ENCODE data around the gene CRY2.
"Not testable (repeated sequence)": the region's sequence is repeated elsewhere in the genome, so short reads cannot be mapped to it uniquely, and the experiment has no call there.

CRY2 gene

GRCh38 chr11:45880772-45881570 is 33.7 kb downstream of the CRY2 start:
- DNase-seq: no peak

GRCh38 chr11:45881708-45882368 is 34.6 kb downstream of the CRY2 start:
- no peak for DNase-seq

GRCh38 chr11:45884596-45885185 is 37.4 kb downstream of the CRY2 start:
- no peak for DNase-seq

- no peak for DNase-seq
Measured at GRCh38 chr11:45885274-45885920, 38.1 kb downstream of the CRY2 start, which contains the start of gene MAPK8IP1. Gene MAPK8IP1, plus strand, starts transcription at chr11:45885651. Its CDS starts 170 bp downstream, at chr11:45885821.

- no peak for DNase-seq
Measured at GRCh38 chr11:45885921-45886721, 38.8 kb downstream of the CRY2 start.

GRCh38 chr11:45886816-45887520 is 39.7 kb downstream of the CRY2 start:
- DNase-seq: no peak

- no peak for DNase-seq
Measured at GRCh38 chr11:45887587-45887986, 40.3 kb downstream of the CRY2 start.

GRCh38 chr11:45889555-45889954 is 42.3 kb downstream of the CRY2 start:
- no peak for DNase-seq

- no peak for DNase-seq
Measured at GRCh38 chr11:45889966-45890365, 42.7 kb downstream of the CRY2 start.

GRCh38 chr11:45890886-45891550 is 43.7 kb downstream of the CRY2 start:
- no peak for DNase-seq

GRCh38 chr11:45892856-45893255 is 45.6 kb downstream of the CRY2 start:
- no peak for DNase-seq

GRCh38 chr11:45894555-45895247 is 47.4 kb downstream of the CRY2 start:
- DNase-seq: no peak

GRCh38 chr11:45895553-45896259 is 48.4 kb downstream of the CRY2 start:
- DNase-seq: no peak

- no peak for DNase-seq
Measured at GRCh38 chr11:45896422-45896984, 49.2 kb downstream of the CRY2 start.

- DNase-seq: no peak
Measured at GRCh38 chr11:45897556-45897955, 50.3 kb downstream of the CRY2 start.

GRCh38 chr11:45899086-45899447 is 51.8 kb downstream of the CRY2 start:
- no peak for DNase-seq

- DNase-seq: peak; percentile 62
Measured at GRCh38 chr11:45899448-45900174, 52.3 kb downstream of the CRY2 start.

GRCh38 chr11:45900175-45900800 is 53.0 kb downstream of the CRY2 start:
- DNase-seq: not testable (repeated sequence)

Measured in GOT3 (cell line).